Choroid plexus epithelial cell (primary cell): ENCODE data around the gene PNPLA5.
A peak's percentile ranks its signal among the peaks of the same experiment; 100 is the strongest.

Experiments used
- DNase-seq: peaks from one replicate; pipeline ENCODE4 v3.0.0-alpha.2; 2010; ENCODE audit warnings: low read depth
- H3K4me3 ChIP-seq: 2 replicates; pipeline ENCODE4 v1.5.1; 2011; ENCODE audit warnings: low read depth, mild to moderate bottlenecking, control low read depth, low read length, moderate library complexity
- TF ChIP-seq, protein P1 (sequence below): conservative IDR thresholded peaks from 2 replicates; pipeline ENCODE4 v1.5.1; 2011; ENCODE audit warnings: low read depth, mild to moderate bottlenecking, control low read depth, inconsistent platforms, low read length, moderate library complexity

The PNPLA5 gene

DNA sequence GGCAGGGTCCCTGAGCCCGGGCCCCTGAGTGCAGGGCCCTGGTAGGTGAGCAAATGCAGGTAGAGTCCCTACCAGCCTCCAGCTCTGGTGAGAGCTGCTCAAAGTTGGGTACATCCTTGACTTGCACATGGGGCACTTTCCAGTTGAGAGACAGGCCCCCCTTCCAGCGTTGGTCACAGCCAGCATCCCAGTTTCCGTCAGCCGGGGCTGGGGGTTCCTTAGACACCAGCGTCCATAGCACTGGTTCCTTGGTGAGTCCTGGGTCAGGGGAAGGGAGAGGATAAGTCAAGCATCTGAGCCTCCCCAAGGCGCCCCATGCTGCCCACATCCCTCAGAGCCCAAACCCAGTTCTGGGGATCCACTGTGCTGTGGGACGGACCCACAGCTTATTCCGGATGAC is 5.6 kb downstream of the PNPLA5 start:
- no peak overlapping the region for H3K4me3 ChIP-seq
- DNase-seq, result no peak
- TF ChIP-seq, protein P1, sequence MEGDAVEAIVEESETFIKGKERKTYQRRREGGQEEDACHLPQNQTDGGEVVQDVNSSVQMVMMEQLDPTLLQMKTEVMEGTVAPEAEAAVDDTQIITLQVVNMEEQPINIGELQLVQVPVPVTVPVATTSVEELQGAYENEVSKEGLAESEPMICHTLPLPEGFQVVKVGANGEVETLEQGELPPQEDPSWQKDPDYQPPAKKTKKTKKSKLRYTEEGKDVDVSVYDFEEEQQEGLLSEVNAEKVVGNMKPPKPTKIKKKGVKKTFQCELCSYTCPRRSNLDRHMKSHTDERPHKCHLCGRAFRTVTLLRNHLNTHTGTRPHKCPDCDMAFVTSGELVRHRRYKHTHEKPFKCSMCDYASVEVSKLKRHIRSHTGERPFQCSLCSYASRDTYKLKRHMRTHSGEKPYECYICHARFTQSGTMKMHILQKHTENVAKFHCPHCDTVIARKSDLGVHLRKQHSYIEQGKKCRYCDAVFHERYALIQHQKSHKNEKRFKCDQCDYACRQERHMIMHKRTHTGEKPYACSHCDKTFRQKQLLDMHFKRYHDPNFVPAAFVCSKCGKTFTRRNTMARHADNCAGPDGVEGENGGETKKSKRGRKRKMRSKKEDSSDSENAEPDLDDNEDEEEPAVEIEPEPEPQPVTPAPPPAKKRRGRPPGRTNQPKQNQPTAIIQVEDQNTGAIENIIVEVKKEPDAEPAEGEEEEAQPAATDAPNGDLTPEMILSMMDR, result no peak

- TF ChIP-seq, protein P1, result no peak
- no peak for DNase-seq
- H3K4me3 ChIP-seq, result no peak overlapping the region
These were observed 6.0 kb downstream of the PNPLA5 start for GRCh38 chr22:43885786-43886185.

GRCh38 chr22:43885319-43885671 is 6.5 kb downstream of the PNPLA5 start:
- no peak for DNase-seq
- TF ChIP-seq, protein P1, result no peak
- no peak overlapping the region for H3K4me3 ChIP-seq

GRCh38 chr22:43884600-43885318 is 7.1 kb downstream of the PNPLA5 start:
- DNase-seq, result peak; percentile 52
- H3K4me3 ChIP-seq, result no peak overlapping the region
- TF ChIP-seq, protein P1, result peak; percentile 88

DNA sequence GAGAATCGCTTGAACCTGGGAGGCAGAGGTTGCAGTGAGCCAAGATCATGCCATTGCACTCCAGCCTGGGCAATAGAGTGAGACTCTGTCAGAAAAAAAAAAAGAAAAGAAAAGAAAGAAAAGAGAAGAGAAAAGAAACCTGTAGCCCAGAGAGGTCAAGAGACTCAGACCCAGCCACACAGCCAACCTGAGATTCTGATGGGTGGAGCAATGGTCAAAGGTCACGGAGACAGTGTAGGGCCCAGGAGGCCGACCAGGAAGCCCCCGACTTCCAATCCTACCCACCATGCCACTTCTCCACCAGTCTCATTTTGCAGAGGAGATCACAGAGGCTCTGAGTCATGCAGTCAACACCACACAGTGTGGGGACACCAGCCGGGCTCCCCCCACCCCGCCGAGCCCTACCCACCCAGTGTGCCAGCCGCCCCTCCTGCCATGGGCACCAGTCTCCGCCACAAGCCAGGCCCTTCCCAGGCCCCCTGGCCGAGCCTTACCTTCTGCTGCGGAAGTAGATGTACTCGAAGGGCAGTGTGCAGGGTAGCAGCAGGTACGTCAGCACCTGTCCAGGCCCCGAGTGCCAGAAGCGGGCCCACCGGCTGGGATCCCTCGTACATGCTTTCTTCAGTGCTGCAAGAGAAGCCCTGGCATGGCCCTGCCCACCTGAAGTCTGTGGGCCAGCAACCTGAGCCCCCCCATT is 7.9 kb downstream of the PNPLA5 start:
- no peak for DNase-seq
- TF ChIP-seq, protein P1, result no peak
- no peak overlapping the region for H3K4me3 ChIP-seq

GRCh38 chr22:43883012-43883661 is 8.7 kb downstream of the PNPLA5 start:
- TF ChIP-seq, protein P1, result peak; percentile 82
- H3K4me3 ChIP-seq, result no peak overlapping the region
- DNase-seq, result peak; percentile 82
